Adipocyte (in vitro differentiated cells): ENCODE data around the gene ZDHHC24.
A peak's percentile ranks its signal among the peaks of the same experiment; 100 is the strongest.

Source experiments
- DNase-seq: peaks from one replicate; pipeline ENCODE4 v3.0.0-alpha.2; 2015; ENCODE audit warnings: low read depth
- H3K27me3 ChIP-seq: replicated peaks from 2 replicates; pipeline ENCODE4 v1.7.0; 2013; ENCODE audit warnings: mild to moderate bottlenecking, low read length, moderate library complexity; ENCODE audit not compliant: control insufficient read depth, insufficient read depth
- H3K36me3 ChIP-seq: 2 replicates; pipeline ENCODE4 v1.7.0; 2013; ENCODE audit warnings: low read length, mild to moderate bottlenecking, moderate library complexity; ENCODE audit not compliant: control insufficient read depth, insufficient read depth, severe bottlenecking
- H3K4me1 ChIP-seq: 2 replicates; pipeline ENCODE4 v1.7.0; 2013; ENCODE audit warnings: mild to moderate bottlenecking, low read length, moderate library complexity; ENCODE audit not compliant: control insufficient read depth, insufficient read depth
- H3K4me3 ChIP-seq: 2 replicates; pipeline ENCODE4 v1.7.0; 2013; ENCODE audit warnings: mild to moderate bottlenecking, low read length, moderate library complexity
- H3K9ac ChIP-seq: 2 replicates; pipeline ENCODE4 v1.7.0; 2013; ENCODE audit warnings: mild to moderate bottlenecking, low read length, moderate library complexity
- H3K9me3 ChIP-seq: 2 replicates; pipeline ENCODE4 v1.7.0; 2013; ENCODE audit warnings: mild to moderate bottlenecking, low read length, moderate library complexity; ENCODE audit not compliant: control insufficient read depth

The ZDHHC24 gene

GRCh38 chr11:66492161-66492865, 53.5 kb downstream of the ZDHHC24 start:
- Histone ChIP-seq H3K4me1 (no peaks in the 10 kb centered on the region), H3K36me3 (peaks cover 81% of the 10 kb centered on the region), H3K9ac (no peak overlapping the region), H3K9me3 (no peaks in the 10 kb centered on the region), H3K27me3 (no peaks in the 10 kb centered on the region), H3K4me3 (no peak overlapping the region)
- DNase-seq, result no peak

- no peaks in the 10 kb centered on the region for H3K9me3 ChIP-seq
- H3K9ac ChIP-seq, result no peak overlapping the region
- DNase-seq, result peak; percentile 13
- H3K36me3 ChIP-seq, result peaks cover 80% of the 10 kb centered on the region
- no peaks in the 10 kb centered on the region for H3K4me1 ChIP-seq
- no peaks in the 10 kb centered on the region for H3K27me3 ChIP-seq
- no peak overlapping the region for H3K4me3 ChIP-seq
These were observed 54.4 kb downstream of the ZDHHC24 start for GRCh38 chr11:66491315-66491935.

- no peaks in the 10 kb centered on the region for H3K9me3 ChIP-seq
- H3K9ac ChIP-seq, result no peak overlapping the region
- H3K4me1 ChIP-seq, result no peaks in the 10 kb centered on the region
- H3K27me3 ChIP-seq, result no peaks in the 10 kb centered on the region
- H3K36me3 ChIP-seq, result peaks cover 82% of the 10 kb centered on the region
- no peak for DNase-seq
- no peak overlapping the region for H3K4me3 ChIP-seq
These were observed 56.2 kb downstream of the ZDHHC24 start for GRCh38 chr11:66489636-66490035.

GRCh38 chr11:66488957-66489356, 56.9 kb downstream of the ZDHHC24 start:
- no peak overlapping the region for H3K9ac ChIP-seq
- H3K27me3 ChIP-seq, result no peaks in the 10 kb centered on the region
- no peaks in the 10 kb centered on the region for H3K4me1 ChIP-seq
- DNase-seq, result no peak
- no peak overlapping the region for H3K4me3 ChIP-seq
- H3K36me3 ChIP-seq, result peaks cover 79% of the 10 kb centered on the region
- no peaks in the 10 kb centered on the region for H3K9me3 ChIP-seq

GRCh38 chr11:66484806-66485380, 61.0 kb downstream of the ZDHHC24 start:
- H3K27me3 ChIP-seq, result no peaks in the 10 kb centered on the region
- peaks cover 7% of the 10 kb centered on the region for H3K4me1 ChIP-seq
- no peak overlapping the region for H3K9ac ChIP-seq
- no peak overlapping the region for H3K4me3 ChIP-seq
- peaks cover 55% of the 10 kb centered on the region for H3K36me3 ChIP-seq
- DNase-seq, result no peak
- no peaks in the 10 kb centered on the region for H3K9me3 ChIP-seq

- Histone ChIP-seq H3K4me1 (peaks cover 19% of the 10 kb centered on the region), H3K4me3 (peak within 1 kb of the TSS; percentile 92), H3K9me3 (no peaks in the 10 kb centered on the region), H3K9ac (peak within 1 kb of the TSS; percentile 99), H3K36me3 (peaks cover 11% of the 10 kb centered on the region), H3K27me3 (no peaks in the 10 kb centered on the region)
- DNase-seq, result peak; percentile 99
These were observed 65.5 kb downstream of the ZDHHC24 start, which contains the start of gene DPP3 for GRCh38 chr11:66480117-66480938. Gene DPP3 (plus strand): TSS chr11:66480434. CDS start chr11:66482201, 1,767 bp downstream.

GRCh38 chr11:66479394-66480116, 66.3 kb downstream of the ZDHHC24 start:
- peaks cover 7% of the 10 kb centered on the region for H3K36me3 ChIP-seq
- no peaks in the 10 kb centered on the region for H3K9me3 ChIP-seq
- no peaks in the 10 kb centered on the region for H3K27me3 ChIP-seq
- H3K4me1 ChIP-seq, result peaks cover 19% of the 10 kb centered on the region
- peak; percentile 72 for DNase-seq
- H3K9ac ChIP-seq, result peak overlapping the region; percentile 99
- H3K4me3 ChIP-seq, result peak overlapping the region; percentile 92

GRCh38 chr11:66478729-66479393, 67.0 kb downstream of the ZDHHC24 start:
- H3K36me3 ChIP-seq, result peaks cover 11% of the 10 kb centered on the region
- no peaks in the 10 kb centered on the region for H3K27me3 ChIP-seq
- H3K4me1 ChIP-seq, result peaks cover 19% of the 10 kb centered on the region
- peak overlapping the region; percentile 99 for H3K9ac ChIP-seq
- H3K4me3 ChIP-seq, result peak overlapping the region; percentile 92
- no peaks in the 10 kb centered on the region for H3K9me3 ChIP-seq
- peak; percentile 30 for DNase-seq

GRCh38 chr11:66477263-66478201, 68.3 kb downstream of the ZDHHC24 start:
- H3K36me3 ChIP-seq, result peaks cover 9% of the 10 kb centered on the region
- no peak overlapping the region for H3K4me3 ChIP-seq
- no peaks in the 10 kb centered on the region for H3K9me3 ChIP-seq
- no peaks in the 10 kb centered on the region for H3K27me3 ChIP-seq
- no peak overlapping the region for H3K9ac ChIP-seq
- H3K4me1 ChIP-seq, result peaks cover 19% of the 10 kb centered on the region
- DNase-seq, result no peak
